K562 (cell line): Measurements from ENCODE around the gene DUSP28.

ENCODE experiments used
- CHD1 ChIP-seq: fragments of 200-600 bp; sonication (generic); IDR thresholded peaks from one replicate; pipeline ENCODE4 v1.6.1; 2012; ENCODE audit warnings: mild to moderate bottlenecking, moderate library complexity, low read length, inconsistent platforms
- E2F4 ChIP-seq: sonication (generic); formaldehyde crosslinking; IDR thresholded peaks from 2 replicates; pipeline ENCODE4 v1.8.0; 2022; ENCODE audit warnings: mild to moderate bottlenecking, low read depth, missing genetic modification reagents
- HES1 ChIP-seq: fragments of 450-650 bp; IDR thresholded peaks from 2 replicates; pipeline ENCODE4 v1.6.1; 2016; ENCODE audit warnings: low read depth, mild to moderate bottlenecking, moderate library complexity
- IRF2 ChIP-seq: sonication (generic); formaldehyde crosslinking; IDR thresholded peaks from 2 replicates; pipeline ENCODE4 v1.8.1; 2022; ENCODE audit warnings: mild to moderate bottlenecking, missing genetic modification reagents
- KAT7 ChIP-seq: sonication (generic); formaldehyde crosslinking; IDR thresholded peaks from 2 replicates; pipeline ENCODE4 v1.8.0; 2022; ENCODE audit warnings: missing genetic modification reagents, mild to moderate bottlenecking, borderline replicate concordance
- POLR2AphosphoS5 ChIP-seq: IDR thresholded peaks from 2 replicates; pipeline ENCODE4 v1.6.1; 2011; ENCODE audit warnings: mild to moderate bottlenecking, low read depth, low read length, moderate library complexity; ENCODE audit not compliant: control insufficient read depth, insufficient read depth
- SIN3A ChIP-seq, 2 experiments: fragments of 150-350 bp in 1 of 2; IDR thresholded peaks; 2 replicates each; pipeline ENCODE4 v1.6.1; 2011 to 2016; ENCODE audit warnings: borderline replicate concordance in 2 of 2, low read depth in 2 of 2, low read length in 2 of 2, mild to moderate bottlenecking in 2 of 2, moderate library complexity in 2 of 2; ENCODE audit not compliant: control insufficient read depth in 1 of 2
- SMAD3 ChIP-seq: fragments of 450-650 bp; formaldehyde crosslinking; conservative IDR thresholded peaks from 2 replicates; pipeline ENCODE4 v1.4.0; 2020; ENCODE audit warnings: mild to moderate bottlenecking
- ZBTB1 ChIP-seq: sonication (generic); formaldehyde crosslinking; IDR thresholded peaks from 2 replicates; pipeline ENCODE4 v1.8.1; 2023; ENCODE audit warnings: missing genetic modification reagents, low read depth, mild to moderate bottlenecking, borderline replicate concordance
- ZBTB26 ChIP-seq: fragments of 450-650 bp; formaldehyde crosslinking; IDR thresholded peaks from 2 replicates; pipeline ENCODE4 v1.4.0; 2022; ENCODE audit warnings: missing genetic modification characterization
- ZC3H11A ChIP-seq: IDR thresholded peaks from 2 replicates; pipeline ENCODE4 v1.6.1; 2012; ENCODE audit warnings: low read depth, low read length, improper control_type of control experiment
- ZNF217 ChIP-seq: sonication (generic); formaldehyde crosslinking; IDR thresholded peaks from 2 replicates; pipeline ENCODE4 v1.8.0; 2022; ENCODE audit warnings: mild to moderate bottlenecking, missing genetic modification reagents
- ZNF398 ChIP-seq: fragments of 250-450 bp; sonication (Bioruptor Pico); IDR thresholded peaks from 2 replicates; pipeline ENCODE4 v1.8.0; 2021; ENCODE audit warnings: moderate library complexity, mild to moderate bottlenecking, inconsistent platforms
- ZNF449 ChIP-seq: fragments of 250-450 bp; sonication (Bioruptor Pico); IDR thresholded peaks from 2 replicates; pipeline ENCODE4 v1.8.0; 2022; ENCODE audit warnings: moderate library complexity, mild to moderate bottlenecking, inconsistent platforms

GRCh38 chr2:240557101-240557751, 2.9 kb upstream of the DUSP28 start:
- TF ChIP-seq E2F4 (no peak), ZNF217 (CRISPR knock-in tag) (no peak), ZBTB1 (CRISPR knock-in tag) (no peak), POLR2AphosphoS5 (no peak), ZBTB26 (CRISPR knock-in tag) (no peak), ZC3H11A (no peak), KAT7 (CRISPR knock-in tag) (no peak), SMAD3 (CRISPR knock-in tag) (no peak), HES1 (no peak), ZNF449 (CRISPR knock-in tag) (no peak), IRF2 (CRISPR knock-in tag) (no peak), SIN3A (IDR thresholded peaks at IDR 0.05; ENCODE audit: borderline replicate concordance in 2 of 2, control insufficient read depth in 1 of 2, low read depth in 2 of 2, low read length in 2 of 2) (no peak), CHD1 (no peak), ZNF398 (CRISPR knock-in tag) (no peak)
